NCI-H1930 (cell line): ENCODE measurements around the gene GPC6.
A peak's percentile ranks its signal among the peaks of the same experiment; 100 is the strongest.
"Not testable (repeated sequence)": the region's sequence is repeated elsewhere in the genome, so short reads cannot be mapped to it uniquely, and the experiment has no call there.

Experiments
- DNase-seq, 2 experiments: peaks; one replicate each; lab custom pipeline; 2025; lab: John Stamatoyannopoulos, UW

GPC6 gene

DNA sequence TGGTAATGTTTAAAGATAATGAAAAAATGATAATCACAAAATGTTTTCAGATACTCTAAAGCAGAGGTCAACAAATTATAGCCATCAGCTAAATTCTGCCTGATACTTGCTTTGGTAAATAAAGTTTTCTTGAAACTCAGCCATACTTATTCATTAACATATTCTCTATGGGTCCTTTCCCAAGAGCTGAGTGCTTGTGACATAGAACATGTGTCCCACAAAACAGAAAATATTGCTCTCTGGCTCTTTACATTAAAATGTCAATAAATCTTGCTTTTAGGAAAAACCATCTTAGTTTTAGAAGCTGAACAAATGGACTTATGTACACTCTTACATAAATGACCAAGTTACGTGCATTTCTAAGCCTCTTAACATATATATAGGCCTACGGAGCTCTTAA is 945.8 kb downstream of the GPC6 start:
- no peak for DNase-seq

DNA sequence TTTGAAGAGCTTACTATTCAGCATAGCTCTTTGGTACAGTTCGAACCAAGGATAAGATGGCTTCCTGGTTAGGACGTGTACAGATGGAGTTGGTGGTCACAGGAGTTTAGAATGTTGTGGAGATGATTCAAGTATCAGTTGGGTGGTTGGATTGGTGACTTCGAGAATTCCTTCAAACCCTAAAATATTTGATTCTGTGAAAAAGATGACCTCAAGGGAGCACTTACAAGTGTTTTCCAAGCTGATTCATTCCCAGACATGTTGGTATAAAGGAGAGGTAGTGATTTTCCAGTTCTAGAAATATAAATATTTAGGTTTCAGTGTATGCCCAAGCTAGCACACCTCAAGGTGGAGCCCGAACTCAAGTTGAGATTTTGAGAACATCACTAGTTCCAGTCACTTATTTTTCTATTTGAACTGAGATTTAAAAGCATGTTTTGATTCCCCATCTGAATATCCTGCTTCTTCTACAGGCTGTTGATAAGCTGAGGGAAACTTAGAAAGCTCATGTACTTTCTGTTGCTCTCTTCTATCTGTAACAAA is 946.8 kb downstream of the GPC6 start:
- DNase-seq: no peak

DNA sequence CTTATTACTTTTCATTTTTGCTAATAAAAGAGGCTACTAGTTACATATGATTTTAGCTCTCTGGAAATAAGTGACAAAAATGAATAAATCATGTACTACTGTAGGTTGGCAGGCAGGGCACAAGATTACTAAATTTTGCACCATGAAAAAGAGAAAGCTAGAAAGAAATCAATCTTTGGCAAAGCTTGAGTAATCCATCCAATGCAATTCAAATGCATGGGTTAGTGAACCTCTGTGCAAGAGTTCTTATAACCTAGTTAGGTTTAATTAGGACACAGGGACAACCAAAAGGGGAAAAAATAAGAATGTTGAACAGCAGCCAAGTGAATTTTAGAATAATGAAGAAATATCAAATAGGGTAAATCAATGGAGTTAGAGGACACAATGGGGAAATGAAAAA is 947.4 kb downstream of the GPC6 start:
- no peak for DNase-seq

DNA sequence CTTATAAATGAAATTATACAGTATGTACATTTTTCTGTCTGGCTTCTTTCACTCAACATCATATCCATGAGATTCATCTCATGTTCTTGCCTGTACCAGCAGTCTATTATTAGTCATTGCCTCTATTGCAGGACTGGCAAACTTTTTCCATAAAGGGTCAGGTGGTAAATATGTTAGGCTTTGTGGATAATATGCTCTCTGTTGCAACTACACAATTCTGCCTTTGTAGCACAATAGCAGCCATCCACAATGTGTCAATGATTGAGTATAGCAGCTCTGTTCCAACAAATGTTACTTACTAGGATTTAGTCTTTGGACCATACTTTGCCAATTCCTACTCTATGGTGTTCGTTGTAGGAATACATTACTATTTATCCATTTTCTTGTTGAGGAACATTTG is 948.5 kb downstream of the GPC6 start:
- no peak for DNase-seq

DNA sequence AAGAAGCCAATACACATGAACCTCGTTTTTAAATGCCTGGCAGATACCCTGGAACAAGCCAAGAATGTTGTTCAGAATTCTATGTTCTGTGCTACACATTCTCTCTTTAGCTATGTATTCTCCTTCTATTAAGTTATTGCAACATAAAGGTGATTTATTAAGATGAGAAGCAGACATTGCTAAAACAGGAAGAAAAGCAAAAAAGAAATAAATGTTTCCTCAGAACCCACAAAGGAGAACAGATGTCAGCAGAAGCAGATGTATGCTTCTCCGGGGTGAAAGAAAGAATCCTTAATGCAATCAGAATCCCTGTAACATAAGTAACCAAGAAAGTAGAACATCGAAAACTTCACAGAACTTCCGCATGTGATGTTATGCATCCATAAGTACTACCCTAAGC is 950.0 kb downstream of the GPC6 start:
- DNase-seq: no peak

DNA sequence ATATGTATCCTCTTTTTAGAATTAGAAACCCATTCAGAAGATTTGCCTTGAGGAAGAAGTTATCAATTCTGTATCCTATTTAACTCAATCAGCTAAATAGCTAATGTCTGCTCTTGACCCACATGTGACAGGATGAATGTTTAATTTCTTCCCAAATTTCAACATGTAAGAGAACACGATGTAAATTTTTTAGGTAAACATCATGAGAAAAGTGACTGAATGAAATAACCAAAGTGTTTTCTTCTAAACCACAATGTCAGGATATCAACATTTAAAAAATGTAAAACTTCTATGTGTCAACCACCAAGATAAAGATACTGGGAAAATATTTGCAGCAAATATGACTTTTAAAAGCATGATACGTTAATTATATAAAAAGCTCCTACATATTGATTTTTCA is 950.4 kb downstream of the GPC6 start:
- DNase-seq: no peak

DNA sequence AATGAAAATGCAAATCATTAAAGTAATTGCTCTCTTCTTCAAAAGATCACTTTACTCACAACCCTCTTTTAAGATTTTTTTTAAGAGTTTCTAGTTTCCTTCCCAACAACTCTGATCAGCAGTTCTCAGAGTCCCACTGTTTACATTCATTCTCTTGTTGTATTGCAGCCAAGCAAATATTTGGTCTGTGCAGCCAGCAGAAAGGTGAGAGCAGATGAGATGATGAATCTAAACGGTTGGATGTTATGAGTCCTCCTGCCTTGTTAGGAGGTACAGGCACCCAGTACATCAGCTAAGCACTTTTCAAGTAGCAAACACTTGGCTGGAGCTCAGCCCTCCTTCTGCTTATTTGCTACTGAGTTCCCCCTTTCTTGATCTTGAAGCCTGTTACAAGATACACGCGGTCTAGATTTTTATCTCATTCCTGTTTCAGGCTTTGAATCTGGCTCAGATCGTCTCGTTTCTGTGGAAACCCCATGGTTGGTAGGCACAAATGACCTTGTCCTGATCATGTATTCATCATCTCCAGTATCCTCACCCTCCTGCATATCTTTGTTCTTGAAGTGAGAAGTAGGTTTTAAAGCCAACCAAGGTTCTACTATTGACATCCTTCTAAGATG is 952.1 kb downstream of the GPC6 start:
- DNase-seq: peak in 1 of 2 experiments; percentile 16

DNA sequence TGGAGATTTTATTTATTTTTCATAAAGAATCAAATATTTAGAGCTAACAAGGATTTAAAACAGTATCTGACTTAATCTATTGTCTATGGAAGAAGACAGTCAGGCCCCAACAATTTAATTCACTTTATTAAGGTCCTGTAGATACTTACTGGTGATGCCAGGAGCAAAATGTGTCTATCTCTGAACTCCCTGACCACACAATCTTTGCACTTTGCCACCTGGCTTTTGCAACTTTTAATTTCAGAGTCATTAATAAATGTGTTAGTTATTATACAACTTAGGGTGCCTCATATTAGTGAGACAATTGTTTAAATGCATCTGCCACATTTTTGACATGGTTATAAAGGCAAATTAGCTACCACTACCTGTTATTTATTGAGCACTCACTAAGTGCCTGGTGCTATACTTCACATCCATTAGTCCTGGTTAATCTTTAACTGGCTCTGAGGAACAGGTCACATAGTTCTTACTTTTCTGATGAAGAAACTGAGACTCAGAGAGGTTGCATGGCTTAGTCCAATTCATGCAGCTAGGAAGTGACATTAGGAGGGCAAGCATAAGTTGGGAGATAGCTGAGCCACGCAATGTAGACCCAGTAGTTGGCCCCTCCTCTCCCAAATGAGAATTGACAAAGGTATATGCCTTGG is 955.0 kb downstream of the GPC6 start:
- DNase-seq: no peak

DNA sequence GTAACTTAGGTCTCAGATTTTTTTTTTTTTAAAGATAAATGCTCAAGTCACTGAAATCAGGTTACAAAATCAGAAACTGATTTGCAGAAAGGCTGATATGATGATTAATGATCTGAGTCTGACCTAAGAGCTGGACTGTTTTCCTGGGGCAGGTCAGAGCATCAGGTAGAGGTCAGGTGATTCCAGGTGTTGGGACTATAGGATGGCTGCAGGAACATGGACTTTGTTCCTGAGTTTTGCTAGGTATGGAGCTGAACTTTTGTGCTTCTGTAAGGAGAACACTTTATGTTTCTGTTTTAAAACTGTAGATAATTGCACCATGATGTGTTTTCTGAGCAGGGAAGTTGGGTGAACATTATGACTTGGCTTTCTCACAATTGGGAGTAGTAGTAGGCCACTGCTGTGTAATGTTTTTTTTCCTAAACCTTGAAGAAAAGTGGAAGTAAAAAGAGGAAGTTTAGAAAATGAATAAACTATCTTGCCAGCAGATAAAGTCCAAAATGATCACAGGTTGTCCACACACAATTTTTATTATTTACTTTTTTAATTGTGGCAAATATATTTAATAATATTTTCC is 955.7 kb downstream of the GPC6 start:
- no peak for DNase-seq

DNA sequence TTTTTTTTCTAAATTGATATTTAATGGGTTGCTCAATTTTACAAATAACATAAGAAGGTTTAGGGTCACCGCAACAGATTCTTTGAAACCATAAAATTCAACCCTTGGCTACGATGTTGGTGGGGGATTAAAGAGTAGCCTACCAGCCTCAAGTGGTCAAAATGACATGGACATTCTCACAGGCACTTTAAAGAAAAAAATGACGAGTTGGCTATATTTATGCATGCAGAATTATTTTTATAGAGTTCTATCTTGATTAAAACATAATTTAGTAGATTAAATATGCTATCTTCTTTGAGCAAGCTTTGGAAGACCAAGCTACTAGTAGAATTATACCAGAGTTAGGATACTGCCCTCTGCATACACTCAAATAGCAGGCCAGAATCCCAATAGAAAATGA is 959.9 kb downstream of the GPC6 start:
- no peak for DNase-seq

DNA sequence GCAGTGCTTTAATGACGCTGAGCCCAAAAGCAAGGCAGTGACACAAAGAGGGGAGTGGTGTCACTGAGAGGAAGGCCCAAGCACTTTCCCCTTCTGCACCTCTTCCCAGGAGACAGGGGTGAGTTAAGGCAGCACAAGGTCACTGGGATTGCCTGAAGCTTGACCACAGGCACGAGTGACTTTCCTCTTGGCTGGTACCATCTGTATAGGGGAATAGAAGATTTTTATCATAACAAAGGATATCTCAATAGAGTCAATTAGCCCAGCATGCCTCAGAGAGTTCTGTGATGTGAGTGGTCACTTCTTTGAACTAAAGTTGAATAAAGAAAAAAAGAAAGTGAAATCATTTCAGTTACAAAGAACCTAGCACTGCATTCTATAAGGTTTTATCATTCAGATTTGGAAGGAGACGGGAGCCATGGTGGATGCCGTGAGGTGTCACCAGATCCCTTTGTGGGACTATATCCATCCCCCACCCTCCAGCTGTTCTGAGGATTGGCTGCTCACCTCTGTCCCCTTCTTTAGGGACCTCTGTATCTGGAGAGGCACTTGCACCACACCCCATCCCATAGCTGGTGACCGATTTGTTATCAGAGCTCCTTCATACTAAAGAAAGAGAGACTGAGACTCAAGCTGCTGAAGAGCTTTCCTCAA is 961.7 kb downstream of the GPC6 start:
- no peak for DNase-seq

DNA sequence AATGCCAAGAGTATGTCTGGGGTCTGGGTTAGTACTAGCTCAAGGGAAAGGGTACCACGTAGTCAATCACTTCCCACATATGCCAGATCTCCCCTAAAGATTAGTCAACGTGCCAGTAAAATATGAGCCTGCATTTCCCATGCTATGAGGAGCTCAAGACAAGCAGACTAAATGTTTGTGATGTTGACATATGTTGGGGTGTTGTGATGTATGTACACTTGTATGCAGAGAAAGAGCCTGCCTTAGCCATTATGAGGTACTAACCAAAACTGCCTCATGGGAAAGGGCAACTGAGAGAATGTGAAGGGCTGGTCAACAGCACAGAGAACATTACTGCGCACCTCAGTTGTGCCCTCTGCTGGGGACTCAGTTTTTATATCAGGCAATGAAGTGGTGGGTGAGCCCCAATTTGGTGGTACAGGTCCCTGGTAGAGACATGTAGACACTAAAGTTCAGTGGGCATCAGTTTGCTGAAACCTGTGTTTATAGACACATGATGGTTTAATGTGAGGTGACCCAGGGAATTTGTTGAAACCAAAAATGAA is 965.9 kb downstream of the GPC6 start:
- peak; percentile 19 to 23 for DNase-seq

DNA sequence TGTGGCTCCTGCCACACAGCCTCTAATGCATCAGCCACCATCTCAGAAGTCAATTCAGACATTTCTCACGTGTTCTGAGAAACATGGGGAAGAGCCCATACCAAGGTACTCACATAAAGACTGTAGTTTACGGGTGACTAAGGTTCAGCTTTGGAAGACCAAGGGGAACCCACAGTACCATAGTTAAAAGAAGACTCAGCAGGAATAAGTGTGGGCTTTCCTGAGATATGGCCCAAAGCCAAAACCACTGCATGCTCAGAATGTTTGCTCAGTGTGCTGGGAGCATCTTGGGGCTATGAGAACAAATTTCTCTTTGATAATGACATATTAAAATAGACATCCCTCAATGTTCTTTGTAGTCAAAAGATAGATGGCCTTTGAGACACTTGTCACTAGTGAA is 969.1 kb downstream of the GPC6 start:
- no peak for DNase-seq

DNA sequence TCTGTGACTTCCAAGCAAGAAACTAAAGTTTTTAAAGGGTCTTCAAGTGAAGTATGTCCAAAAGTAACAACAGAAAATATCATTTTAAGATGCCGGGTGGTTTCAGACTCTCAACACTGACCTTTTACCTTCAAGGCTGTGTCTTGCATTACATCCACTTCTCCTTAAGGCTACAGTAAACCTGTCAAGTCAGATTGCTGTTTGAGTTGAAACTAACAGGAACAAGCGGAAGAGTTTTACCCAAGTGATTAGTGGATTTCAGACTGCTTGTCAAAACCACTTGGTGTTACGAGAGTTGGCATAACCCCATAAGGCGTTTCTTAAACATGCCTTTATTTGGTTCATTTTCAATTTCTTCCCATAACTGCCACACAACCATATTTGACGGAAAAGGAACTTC is 969.8 kb downstream of the GPC6 start:
- no peak for DNase-seq

DNA sequence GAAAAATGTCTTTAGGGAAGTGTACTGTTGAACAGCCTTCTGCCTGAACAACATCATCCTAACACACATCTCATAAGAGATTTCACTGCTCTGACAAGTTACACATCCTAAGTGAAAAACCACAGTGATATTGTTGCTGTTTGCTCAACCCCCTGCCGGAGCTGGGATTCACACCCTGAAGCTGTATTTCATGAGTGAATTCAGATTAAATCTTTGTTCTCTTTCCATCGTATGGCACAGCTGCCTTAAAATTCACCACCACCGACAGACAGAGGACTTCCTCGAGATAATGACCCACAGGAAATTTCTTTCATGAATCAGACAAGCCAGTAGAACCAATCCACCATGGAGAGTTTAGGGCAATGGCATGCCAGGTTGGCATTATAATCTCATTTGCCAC is 972.1 kb downstream of the GPC6 start:
- no peak for DNase-seq

DNA sequence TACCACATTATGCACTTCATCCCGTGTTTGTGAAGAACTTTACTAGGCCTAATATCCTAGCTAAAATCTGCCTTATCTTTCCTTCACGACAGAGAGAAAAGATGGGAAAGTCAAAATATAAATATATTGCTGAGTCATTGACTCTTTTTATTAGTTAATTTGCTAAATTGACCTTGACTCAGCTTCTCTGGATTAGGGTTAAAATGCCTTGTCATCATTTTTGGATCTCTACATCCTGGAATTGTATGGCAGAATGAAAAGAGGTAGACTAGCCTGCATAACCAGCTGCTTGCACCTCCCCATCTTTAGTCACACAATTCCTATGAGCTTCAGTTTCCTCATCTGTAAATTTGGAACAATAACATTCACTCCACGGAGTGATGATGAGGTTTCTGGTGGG is 972.5 kb downstream of the GPC6 start:
- DNase-seq: no peak

DNA sequence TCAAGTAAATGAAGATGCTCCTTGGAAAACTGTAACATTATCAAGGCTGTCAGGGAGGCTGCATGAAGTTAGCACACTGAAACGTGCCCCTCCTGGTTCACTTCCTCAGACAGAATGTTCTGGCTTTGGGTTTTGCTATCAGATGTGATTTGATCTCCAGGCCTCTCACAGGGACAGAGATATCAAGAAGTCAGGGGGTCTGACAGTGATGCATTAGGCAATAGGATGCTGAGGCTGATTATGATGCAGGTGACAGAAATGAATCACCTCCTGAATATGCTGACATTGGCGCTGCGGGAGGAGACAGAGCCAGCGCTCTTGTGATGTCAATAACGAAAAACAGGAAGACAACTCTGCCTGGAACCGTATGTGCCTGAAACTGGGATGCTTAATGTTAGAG is 974.4 kb downstream of the GPC6 start:
- no peak for DNase-seq

DNA sequence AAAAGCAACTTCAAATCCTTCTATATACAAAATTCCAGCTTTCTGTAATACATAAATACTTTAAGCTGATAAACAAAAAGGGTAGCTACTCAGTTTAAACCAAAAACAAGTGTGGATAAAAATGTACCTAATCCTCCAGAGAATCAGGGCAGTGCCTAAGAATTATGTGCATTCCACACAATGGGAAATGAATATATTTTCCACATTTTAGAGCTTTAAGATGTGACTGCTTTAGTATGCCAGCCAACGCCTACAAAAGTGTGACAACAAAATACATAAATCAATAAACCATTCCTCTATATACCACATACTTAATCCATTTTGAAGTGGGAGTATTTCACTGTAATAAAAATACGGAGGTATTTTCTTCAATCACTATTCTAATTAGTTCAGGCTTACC is 977.6 kb downstream of the GPC6 start:
- DNase-seq: no peak

DNA sequence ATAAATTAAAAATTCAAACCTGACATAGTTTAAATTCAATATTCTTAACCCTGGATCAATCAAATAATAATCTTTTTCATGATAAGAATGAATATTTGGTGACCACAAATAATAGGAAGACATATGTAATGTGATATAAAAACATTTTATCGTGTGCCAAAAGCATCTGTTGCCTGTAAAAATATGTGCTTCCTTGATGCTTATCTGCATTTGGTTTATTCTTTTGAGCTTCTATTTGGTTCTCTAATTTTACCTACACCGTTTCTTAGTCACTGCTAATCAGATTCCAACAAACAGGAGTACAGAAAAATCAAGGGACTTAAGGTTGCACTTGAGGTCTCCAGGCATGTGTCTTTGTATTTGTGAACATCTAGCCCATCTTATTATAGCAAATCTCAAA is 978.3 kb downstream of the GPC6 start:
- DNase-seq: no peak

DNA sequence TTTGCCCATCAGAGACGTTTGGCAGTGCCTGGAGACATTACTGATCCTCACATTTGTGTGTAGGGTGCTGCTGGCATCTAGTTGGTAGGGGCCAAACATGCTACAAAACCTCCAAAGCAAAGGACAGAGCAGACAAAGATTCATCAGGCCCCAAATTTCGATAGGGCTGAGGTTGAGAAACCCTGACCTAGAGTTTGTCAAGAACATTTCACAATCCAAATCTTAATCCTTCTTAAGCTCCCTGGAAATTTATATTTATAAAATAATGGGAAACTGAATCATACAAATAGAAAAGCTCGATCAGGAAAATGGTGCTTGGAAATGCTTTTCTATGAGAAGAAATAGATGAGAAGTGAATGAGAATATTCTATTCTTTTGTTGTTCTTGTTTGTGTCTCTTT is 979.3 kb downstream of the GPC6 start:
- no peak for DNase-seq

DNA sequence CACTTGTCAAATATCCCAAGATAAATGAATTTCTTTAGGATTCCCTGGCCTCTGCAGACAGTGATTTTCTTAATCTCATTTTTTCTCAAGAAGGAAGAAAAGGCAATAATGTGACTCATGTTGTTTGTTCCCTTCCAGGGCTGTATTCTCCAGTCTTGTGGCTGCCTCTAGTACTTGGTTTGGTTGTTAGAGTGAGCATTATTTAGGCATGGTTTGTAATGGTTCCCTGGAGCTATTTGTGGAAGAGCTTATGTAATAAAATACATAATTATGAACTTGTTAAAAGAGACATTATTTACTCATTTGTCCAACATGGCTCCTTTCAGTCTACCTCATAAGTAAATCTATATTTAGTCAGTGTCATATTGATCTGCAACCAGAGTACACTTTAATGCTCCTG is 982.5 kb downstream of the GPC6 start:
- DNase-seq: peak in 1 of 2 experiments; percentile 70

DNA sequence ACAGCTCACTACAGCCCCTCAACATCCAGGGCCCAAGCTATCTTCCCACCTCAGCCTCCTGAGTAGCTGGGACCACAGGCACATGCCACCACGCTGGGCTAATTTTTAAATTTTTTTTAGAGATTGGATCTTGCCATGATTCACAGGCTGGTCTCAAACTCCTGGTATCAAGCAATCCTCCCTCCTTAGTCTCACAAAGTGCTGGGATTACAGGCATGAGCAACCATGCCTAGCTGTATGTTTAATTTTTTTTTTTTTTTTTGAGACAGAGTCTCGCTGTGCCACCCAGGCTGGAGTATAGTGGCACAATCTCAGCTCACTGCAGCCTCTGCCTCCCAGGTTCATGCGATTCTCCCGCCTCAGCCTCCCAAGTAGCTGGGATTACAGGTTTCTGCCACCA is 983.3 kb downstream of the GPC6 start:
- DNase-seq: not testable (repeated sequence)

DNA sequence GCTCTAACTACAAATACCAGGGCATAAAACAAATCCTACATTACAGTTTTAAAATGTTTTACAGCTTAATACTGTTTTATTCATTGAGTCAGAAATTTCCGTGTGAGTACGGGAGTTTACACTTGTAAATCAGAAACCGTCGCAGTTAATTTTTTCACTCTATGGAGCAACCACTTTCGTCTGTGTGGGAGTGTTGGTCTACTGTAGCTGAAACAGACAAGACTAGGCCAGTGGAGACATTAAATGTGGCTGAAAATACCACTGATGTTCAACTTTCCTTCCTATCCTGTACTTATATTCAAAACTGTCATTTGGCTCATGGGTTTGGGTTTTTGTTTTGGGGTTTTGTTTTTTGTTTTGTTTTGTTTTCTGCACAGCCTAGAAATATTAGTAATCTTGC is 984.2 kb downstream of the GPC6 start:
- DNase-seq: peak; percentile 14 to 26
